ENCODE measurements around the gene DAGLA.

DNA sequence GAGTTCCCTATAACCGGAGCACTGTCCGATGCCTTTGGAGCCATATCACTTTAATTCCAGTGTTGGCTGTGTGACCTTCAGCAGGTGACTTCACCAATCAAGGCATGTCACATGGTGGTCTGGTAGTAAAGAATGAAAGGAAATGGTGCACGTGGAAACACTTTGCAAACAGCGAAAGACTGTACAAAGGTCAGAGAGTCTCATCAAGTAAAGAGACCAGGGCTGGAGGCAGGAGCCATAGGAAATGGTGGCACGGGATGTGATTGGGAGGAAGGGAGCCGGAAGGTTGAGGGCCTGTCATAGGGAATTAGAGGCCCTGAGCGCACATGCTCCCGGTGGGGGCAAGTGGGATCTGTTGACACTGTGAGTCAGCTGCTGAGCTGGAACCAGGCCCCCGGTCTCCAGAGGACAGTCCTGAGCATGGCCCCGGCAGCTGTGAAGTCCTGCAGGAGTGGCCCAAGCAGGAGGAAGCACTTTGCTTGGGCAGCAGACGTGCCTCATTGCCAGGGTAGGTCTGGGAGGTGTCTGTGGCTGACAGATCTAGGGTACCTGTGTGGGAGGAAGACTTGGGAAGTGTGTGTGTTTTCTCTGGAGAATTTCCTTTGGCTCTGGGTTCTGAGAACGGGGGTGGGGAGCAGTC, 2.0 kb downstream of the DAGLA start:
- TF ChIP-seq, protein P1, sequence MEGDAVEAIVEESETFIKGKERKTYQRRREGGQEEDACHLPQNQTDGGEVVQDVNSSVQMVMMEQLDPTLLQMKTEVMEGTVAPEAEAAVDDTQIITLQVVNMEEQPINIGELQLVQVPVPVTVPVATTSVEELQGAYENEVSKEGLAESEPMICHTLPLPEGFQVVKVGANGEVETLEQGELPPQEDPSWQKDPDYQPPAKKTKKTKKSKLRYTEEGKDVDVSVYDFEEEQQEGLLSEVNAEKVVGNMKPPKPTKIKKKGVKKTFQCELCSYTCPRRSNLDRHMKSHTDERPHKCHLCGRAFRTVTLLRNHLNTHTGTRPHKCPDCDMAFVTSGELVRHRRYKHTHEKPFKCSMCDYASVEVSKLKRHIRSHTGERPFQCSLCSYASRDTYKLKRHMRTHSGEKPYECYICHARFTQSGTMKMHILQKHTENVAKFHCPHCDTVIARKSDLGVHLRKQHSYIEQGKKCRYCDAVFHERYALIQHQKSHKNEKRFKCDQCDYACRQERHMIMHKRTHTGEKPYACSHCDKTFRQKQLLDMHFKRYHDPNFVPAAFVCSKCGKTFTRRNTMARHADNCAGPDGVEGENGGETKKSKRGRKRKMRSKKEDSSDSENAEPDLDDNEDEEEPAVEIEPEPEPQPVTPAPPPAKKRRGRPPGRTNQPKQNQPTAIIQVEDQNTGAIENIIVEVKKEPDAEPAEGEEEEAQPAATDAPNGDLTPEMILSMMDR (IDR thresholded peaks at IDR 0.05): no peak
- no peak for TF ChIP-seq POLR2A (IDR thresholded peaks at IDR 0.05)
